ENCODE data around the gene ADAP1.

ADAP1 gene

DNA sequence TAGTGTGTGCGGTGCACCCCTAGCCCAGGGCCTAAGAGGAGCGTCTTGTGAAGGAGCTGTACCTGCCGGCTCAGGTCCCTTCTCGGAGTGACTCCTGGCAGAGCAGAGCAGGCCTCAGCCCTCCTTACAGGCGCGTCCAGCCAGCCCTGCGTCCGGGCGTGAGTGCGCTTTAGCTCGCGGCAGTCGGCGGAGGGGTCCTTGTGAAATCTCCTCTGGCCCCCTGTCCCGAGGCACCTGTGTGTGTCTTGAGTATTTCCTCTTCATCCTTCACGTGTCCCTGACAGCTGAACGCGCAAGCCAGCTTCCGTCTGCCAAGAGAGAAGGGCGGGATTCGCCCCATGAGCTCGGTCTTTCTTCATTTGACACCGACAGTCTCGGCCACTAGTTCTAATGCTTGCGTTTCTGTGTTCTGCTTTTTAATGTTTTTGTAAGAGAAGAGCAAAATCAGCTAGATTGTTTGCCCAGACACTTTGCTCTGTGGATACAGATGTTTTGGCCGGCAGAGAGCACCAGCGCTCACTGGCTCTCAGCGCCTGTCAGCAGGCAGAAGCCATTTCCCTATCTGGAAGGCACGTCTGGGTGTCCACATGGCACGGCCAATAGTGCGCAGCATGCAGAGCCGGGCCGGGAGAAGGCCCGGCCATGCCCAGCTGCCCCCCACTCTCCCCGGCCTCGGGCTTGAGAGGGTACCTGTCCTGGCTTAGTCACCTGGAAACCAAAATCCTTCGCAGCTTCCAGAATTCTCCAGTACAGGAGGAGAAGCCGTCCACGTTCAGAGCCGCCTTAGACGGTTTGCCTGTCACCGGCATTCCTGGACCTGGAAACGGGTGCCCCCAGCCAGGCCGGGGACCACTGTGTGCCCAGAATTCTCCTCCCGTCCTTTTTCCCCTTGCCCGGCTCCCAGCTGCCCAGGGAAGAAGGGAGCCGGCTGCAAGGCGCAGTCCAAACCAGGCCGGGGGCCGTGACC, 71.1 kb downstream of the ADAP1 start:
- TF ChIP-seq, protein P1, sequence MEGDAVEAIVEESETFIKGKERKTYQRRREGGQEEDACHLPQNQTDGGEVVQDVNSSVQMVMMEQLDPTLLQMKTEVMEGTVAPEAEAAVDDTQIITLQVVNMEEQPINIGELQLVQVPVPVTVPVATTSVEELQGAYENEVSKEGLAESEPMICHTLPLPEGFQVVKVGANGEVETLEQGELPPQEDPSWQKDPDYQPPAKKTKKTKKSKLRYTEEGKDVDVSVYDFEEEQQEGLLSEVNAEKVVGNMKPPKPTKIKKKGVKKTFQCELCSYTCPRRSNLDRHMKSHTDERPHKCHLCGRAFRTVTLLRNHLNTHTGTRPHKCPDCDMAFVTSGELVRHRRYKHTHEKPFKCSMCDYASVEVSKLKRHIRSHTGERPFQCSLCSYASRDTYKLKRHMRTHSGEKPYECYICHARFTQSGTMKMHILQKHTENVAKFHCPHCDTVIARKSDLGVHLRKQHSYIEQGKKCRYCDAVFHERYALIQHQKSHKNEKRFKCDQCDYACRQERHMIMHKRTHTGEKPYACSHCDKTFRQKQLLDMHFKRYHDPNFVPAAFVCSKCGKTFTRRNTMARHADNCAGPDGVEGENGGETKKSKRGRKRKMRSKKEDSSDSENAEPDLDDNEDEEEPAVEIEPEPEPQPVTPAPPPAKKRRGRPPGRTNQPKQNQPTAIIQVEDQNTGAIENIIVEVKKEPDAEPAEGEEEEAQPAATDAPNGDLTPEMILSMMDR (IDR thresholded peaks at IDR 0.05; ENCODE audit: low read depth, low read length): no peak
- no peak overlapping the region for H3K4me3 ChIP-seq (ENCODE audit: low read depth, low read length)

DNA sequence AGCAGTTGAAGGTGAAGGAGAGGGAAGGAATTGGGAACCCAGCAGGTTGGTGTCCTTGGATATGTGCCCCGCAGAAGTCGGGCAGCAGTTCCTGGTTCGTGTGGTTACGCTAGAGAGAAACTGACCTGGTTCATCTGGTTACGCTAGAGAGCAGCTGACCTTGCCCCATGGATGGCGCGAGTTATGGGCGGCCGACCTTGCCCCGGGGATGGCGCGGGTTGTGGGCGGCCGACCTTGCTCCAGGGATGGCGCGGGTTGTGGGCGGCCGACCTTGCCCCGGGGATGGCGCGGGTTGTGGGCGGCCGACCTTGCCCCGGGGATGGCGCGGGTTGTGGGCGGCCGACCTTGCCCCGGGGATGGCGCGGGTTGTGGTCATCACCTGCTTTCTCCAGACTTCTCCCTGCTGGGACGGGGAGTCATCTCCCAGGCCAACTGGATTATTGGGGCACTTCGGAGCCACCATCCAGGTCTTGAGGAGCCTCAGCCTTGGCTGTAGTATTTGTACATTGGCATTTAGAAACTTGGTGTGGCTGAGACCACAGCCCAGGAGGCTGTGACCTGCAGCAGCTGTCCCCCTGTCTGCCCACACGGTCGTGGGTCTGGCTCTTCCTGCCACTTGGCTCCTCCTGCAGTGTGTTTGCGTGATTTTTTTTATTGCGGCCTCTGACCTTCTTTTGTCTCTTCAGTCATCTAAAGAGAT, 72.0 kb downstream of the ADAP1 start:
- H3K4me3 ChIP-seq (ENCODE audit: low read depth, low read length): no peak overlapping the region

DNA sequence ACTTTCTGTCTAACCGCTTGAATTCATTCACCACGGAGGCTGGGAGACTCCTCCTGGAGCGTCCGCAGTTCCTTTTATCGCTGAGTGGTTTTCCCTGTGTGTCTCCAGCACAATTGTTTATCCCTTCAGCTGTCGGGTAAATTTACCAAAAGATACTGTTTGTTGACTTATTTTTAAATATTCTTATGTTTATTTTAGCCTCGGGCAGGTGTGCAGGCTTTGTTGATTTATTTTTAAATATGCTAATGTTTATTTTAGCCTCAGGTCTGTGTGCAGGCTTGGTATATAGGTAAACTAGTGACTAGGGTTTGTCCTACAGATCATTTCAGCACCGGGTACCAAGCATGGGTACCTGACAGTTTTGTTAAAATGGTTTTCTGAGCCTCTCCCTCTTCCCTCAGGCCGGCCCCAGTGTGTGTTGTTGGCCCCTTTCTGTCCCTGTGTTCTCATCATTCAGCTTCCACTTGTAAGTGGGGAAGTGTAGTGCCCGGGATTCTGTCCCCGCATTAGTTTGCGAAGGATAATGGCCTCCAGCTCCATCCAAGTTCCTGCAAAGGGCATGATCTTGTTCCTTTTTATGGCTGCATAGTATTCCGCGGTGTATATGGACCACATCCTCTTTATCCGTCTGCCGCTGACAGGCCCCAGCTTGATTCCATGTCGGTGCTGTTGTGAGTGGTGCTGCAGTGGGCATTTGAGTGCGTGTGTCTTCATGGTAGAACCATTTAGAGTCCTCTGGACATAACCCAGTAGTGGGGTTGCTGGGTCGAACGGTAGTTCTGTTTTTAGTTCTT, 72.8 kb downstream of the ADAP1 start:
- H3K4me3 ChIP-seq (ENCODE audit: low read depth, low read length): no peak overlapping the region
- TF ChIP-seq, protein P1 (IDR thresholded peaks at IDR 0.05; ENCODE audit: low read depth, low read length): no peak

More for the DNA sequence above, 72.0 kb downstream of the ADAP1 start:
- TF ChIP-seq, protein P1 (IDR thresholded peaks at IDR 0.05; ENCODE audit: low read depth, low read length): no peak

DNA sequence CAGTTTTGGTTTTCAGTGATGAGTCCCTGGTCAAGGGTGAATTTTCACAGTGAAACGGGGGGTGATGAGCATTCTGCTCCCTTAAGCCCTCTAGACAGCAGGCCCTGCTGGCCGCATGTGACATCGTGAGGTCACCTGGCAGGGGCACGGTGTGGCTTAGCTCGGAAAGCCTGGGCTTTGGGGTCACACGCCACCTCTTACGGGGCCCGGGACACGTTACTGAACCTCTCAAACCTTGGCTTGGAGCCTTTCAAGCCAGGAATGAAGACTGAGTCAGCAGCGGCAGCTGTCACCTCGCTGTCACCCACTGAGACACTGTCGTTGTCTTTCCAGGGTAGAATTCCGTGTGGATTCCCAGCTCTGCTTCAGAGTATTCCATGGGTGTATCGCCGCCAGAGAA, 74.0 kb downstream of the ADAP1 start:
- no peak overlapping the region for H3K4me3 ChIP-seq (ENCODE audit: low read depth, low read length)
- TF ChIP-seq, protein P1 (IDR thresholded peaks at IDR 0.05; ENCODE audit: low read depth, low read length): no peak

DNA sequence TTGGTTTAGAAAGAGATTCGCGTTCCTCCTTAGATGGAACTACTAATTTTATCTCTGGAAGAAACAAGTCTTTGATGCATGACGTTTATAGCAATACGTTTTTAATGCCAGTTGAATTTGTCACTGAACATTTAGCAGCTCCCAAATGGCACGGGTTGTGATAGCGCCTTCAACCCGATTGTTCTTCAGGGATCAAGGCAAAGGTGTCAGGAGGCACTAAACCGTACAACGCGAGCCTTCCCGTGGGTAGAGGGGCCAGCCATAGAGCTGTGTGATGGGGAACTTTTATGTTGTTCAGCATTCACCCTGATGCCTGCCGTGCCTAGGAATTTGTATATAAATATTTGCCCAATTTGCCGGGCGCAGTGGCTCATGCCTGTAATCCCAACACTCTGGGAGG, 74.8 kb downstream of the ADAP1 start:
- H3K4me3 ChIP-seq (ENCODE audit: low read depth, low read length): no peak overlapping the region
- TF ChIP-seq, protein P1 (IDR thresholded peaks at IDR 0.05; ENCODE audit: low read depth, low read length): no peak

DNA sequence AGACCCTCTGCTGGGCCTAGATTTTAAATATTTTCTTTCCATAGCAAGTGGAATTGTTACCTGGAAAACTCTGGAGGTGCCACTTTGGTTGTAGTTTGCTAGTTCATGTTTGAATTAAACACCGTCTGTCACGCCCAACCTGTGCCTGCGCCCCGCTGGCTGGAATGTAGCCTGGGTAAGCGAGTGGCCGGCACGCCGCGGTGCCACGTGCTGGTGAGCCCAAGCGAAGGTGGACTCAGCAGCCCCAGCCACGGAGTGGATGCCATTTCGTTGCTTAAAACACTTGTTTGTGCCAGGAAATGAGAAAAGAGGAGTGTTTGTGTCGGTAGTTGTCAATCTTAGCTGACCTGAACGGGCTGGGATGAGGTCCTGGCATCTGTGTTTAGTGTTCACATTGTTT, 75.4 kb downstream of the ADAP1 start:
- TF ChIP-seq, protein P1 (IDR thresholded peaks at IDR 0.05; ENCODE audit: low read depth, low read length): no peak
- H3K4me3 ChIP-seq (ENCODE audit: low read depth, low read length): no peak overlapping the region

All from WI38 (cell line).